GM12875 (cell line): ENCODE measurements around the gene DTX4.
A peak's percentile ranks its signal among the peaks of the same experiment; 100 is the strongest.

ENCODE experiments used
- H3K4me3 ChIP-seq: one replicate; pipeline ENCODE4 v1.5.1; 2011; ENCODE audit warnings: low read depth, low read length, control low read depth
- CTCF ChIP-seq: IDR thresholded peaks from 2 replicates; pipeline ENCODE4 v1.5.1; 2011; ENCODE audit warnings: low read depth, mild to moderate bottlenecking, control low read depth, inconsistent platforms, low read length, moderate library complexity, borderline replicate concordance; ENCODE audit not compliant: insufficient read depth

The DTX4 gene

GRCh38 chr11:59154610-59155009 is 17.3 kb upstream of the DTX4 start:
- H3K4me3 ChIP-seq, result no peak overlapping the region
- TF ChIP-seq CTCF, result no peak

GRCh38 chr11:59157433-59157832 is 14.5 kb upstream of the DTX4 start:
- no peak for TF ChIP-seq CTCF
- H3K4me3 ChIP-seq, result no peak overlapping the region

GRCh38 chr11:59158206-59159068 is 13.5 kb upstream of the DTX4 start:
- H3K4me3 ChIP-seq, result no peak overlapping the region
- TF ChIP-seq CTCF, result peak; percentile 64

- H3K4me3 ChIP-seq, result no peak overlapping the region
- TF ChIP-seq CTCF, result no peak
Observed at GRCh38 chr11:59164028-59164427, 7.9 kb upstream of the DTX4 start.

GRCh38 chr11:59172345-59173079 is 580 bp downstream of the DTX4 start:
- no peak for TF ChIP-seq CTCF

GRCh38 chr11:59173080-59173963 is 1.4 kb downstream of the DTX4 start:
- TF ChIP-seq CTCF, result no peak
- peak overlapping the region; percentile 91 for H3K4me3 ChIP-seq

More at GRCh38 chr11:59172345-59173079, 580 bp downstream of the DTX4 start:
- peak overlapping the region; percentile 91 for H3K4me3 ChIP-seq
